GM12878 (cell line): ENCODE measurements around the gene TCF20. TPM values are rescaled to one million over a fixed set of nuclear protein-coding genes. Genes with fewer than 3 reads are reported as not detected.

Source experiments
- ATAC-seq: fragments of 200-7000 bp; cut with Tn5 transposase; 3 replicates; pipeline ENCODE4 v1.9.1; 2020; ENCODE audit warnings: mild to moderate bottlenecking, moderate library complexity
- BruUV-seq: library from RNA; stranded (reverse); fragments of 400-500 nt; replicated peaks from 2 replicates; lab custom pipeline; 2021; lab: Mats Ljungman, UMichigan
- CTCF ChIA-PET: fragments of 300-600 bp; sonication (Branson Sonifier 250); formaldehyde crosslinking; extraction: SDS; loops from one replicate; lab custom pipeline; 2021; ENCODE audit warnings: inconsistent platforms; lab: Yijun Ruan, JAX
- POLR2A ChIA-PET: fragments of 350-600 bp; formaldehyde crosslinking; extraction: SDS; loops from one replicate; lab custom pipeline; 2021; ENCODE audit warnings: inconsistent platforms; lab: Charles Lee
- RAD21 ChIA-PET: fragments of 300-600 bp; sonication (Branson Sonifier 250); formaldehyde crosslinking; loops from one replicate; lab custom pipeline; 2023; ENCODE audit warnings: antibody characterized with exemption; ENCODE audit not compliant: unreplicated experiment; lab: Charles Lee
- SMC1A ChIA-PET: fragments of 300-600 bp; sonication (Branson Sonifier 250); formaldehyde crosslinking; loops from one replicate; lab custom pipeline; 2023; ENCODE audit not compliant: unreplicated experiment, uncharacterized antibody; lab: Charles Lee
- DNase-seq: peaks from one replicate; pipeline ENCODE4 v3.0.0-alpha.2; 2011; ENCODE audit warnings: low read depth, low spot score
- FAIRE-seq: peaks from 3 replicates; lab custom pipeline; 2011; peaks lifted over from hg19 to GRCh38; lab: Jason Lieb, UNC
- H2AFZ ChIP-seq: 2 replicates; pipeline ENCODE4 v1.6.0; 2011; ENCODE audit warnings: low read depth, low read length, control low read depth; ENCODE audit not compliant: control insufficient read depth
- H3K27ac ChIP-seq: 2 replicates; pipeline ENCODE4 v1.5.1; 2011; ENCODE audit warnings: control low read depth; ENCODE audit not compliant: control insufficient read depth, insufficient read depth
- H3K27me3 ChIP-seq, 2 experiments: replicated peaks in 1 of 2; 2 replicates each; pipeline versions ENCODE4 v1.6.0 to v1.6.1; 2011; ENCODE audit warnings: low read length in 1 of 2; ENCODE audit not compliant: control insufficient read depth in 2 of 2, insufficient read depth in 2 of 2
- H3K36me3 ChIP-seq, 2 experiments: 2 replicates each; pipeline ENCODE4 v1.5.1; 2011; ENCODE audit warnings: low read length in 1 of 2; ENCODE audit not compliant: control insufficient read depth in 2 of 2, insufficient read depth in 2 of 2
- H3K4me1 ChIP-seq: 2 replicates; pipeline ENCODE4 v1.6.1; 2011; ENCODE audit warnings: mild to moderate bottlenecking, low read length, moderate library complexity, mixed read lengths; ENCODE audit not compliant: control insufficient read depth, insufficient read depth
- H3K4me2 ChIP-seq: 2 replicates; pipeline ENCODE4 v1.6.0; 2011; ENCODE audit warnings: control low read depth; ENCODE audit not compliant: control insufficient read depth, insufficient read depth
- H3K4me3 ChIP-seq: fragments of 200-600 bp; sonication (generic); 2 replicates; pipeline ENCODE4 v1.5.1; 2016
- H3K79me2 ChIP-seq: 2 replicates; pipeline ENCODE4 v1.6.0; 2011; ENCODE audit warnings: low read length; ENCODE audit not compliant: control insufficient read depth, insufficient read depth
- H3K9ac ChIP-seq: 2 replicates; pipeline ENCODE4 v1.8.0; 2011; ENCODE audit warnings: low read length, control low read depth, mixed read lengths; ENCODE audit not compliant: control insufficient read depth, insufficient read depth
- H3K9me3 ChIP-seq: replicated peaks from 3 replicates; pipeline ENCODE4 v1.5.1; 2011; ENCODE audit warnings: mild to moderate bottlenecking, low read length; ENCODE audit not compliant: control insufficient read depth, insufficient read depth
- H4K20me1 ChIP-seq: 2 replicates; pipeline ENCODE4 v1.6.0; 2011; ENCODE audit not compliant: control insufficient read depth, insufficient read depth
- DPF2 ChIP-seq: fragments of 450-650 bp; IDR thresholded peaks from 2 replicates; pipeline ENCODE4 v1.6.1; 2017; ENCODE audit warnings: mild to moderate bottlenecking
- EP300 ChIP-seq, 2 experiments: fragments of 150-350 bp in 1 of 2; IDR thresholded peaks; 2 replicates each; pipeline ENCODE4 v1.6.1; 2011 to 2012; ENCODE audit warnings: low read depth in 2 of 2, low read length in 2 of 2, borderline replicate concordance in 1 of 2, improper control_type of control experiment in 1 of 2, inconsistent platforms in 1 of 2; ENCODE audit not compliant: control insufficient read depth in 1 of 2
- FOS ChIP-seq: IDR thresholded peaks from 3 replicates; pipeline ENCODE4 v1.6.1; 2011; ENCODE audit warnings: borderline replicate concordance; ENCODE audit not compliant: insufficient read length; ENCODE audit errors: extremely low read depth
- IRF5 ChIP-seq: fragments of 450-650 bp; IDR thresholded peaks from 2 replicates; pipeline ENCODE4 v1.6.1; 2017; ENCODE audit warnings: borderline replicate concordance
- MYC ChIP-seq: IDR thresholded peaks from 2 replicates; pipeline ENCODE4 v1.6.1; 2011; ENCODE audit warnings: mild to moderate bottlenecking, low read length, moderate library complexity, inconsistent platforms; ENCODE audit not compliant: insufficient read depth, insufficient replicate concordance, insufficient read length, severe bottlenecking
- NFYA ChIP-seq: IDR thresholded peaks from 2 replicates; pipeline ENCODE4 v1.6.1; 2011; ENCODE audit warnings: low read depth, mild to moderate bottlenecking, low read length, improper control_type of control experiment, borderline replicate concordance
- PAX5 ChIP-seq: IDR thresholded peaks from 2 replicates; pipeline ENCODE4 v1.6.1; 2011; ENCODE audit warnings: low read depth, low read length, borderline replicate concordance
- PKNOX1 ChIP-seq: fragments of 450-650 bp; IDR thresholded peaks from 2 replicates; pipeline ENCODE4 v1.6.1; 2016; ENCODE audit warnings: mild to moderate bottlenecking
- POLR2AphosphoS5 ChIP-seq: IDR thresholded peaks from 2 replicates; pipeline ENCODE4 v1.6.1; 2011; ENCODE audit warnings: mild to moderate bottlenecking, low read length, inconsistent platforms
- RFX5 ChIP-seq: IDR thresholded peaks from 2 replicates; pipeline ENCODE4 v1.6.1; 2011; ENCODE audit warnings: low read depth, low read length, improper control_type of control experiment
- SKIL ChIP-seq: fragments of 450-650 bp; IDR thresholded peaks from 2 replicates; pipeline ENCODE4 v1.6.1; 2017; ENCODE audit warnings: mild to moderate bottlenecking, low read depth, inconsistent platforms; ENCODE audit not compliant: poor library complexity, severe bottlenecking
- TAF1 ChIP-seq: IDR thresholded peaks from 2 replicates; pipeline ENCODE4 v1.6.1; 2011; ENCODE audit warnings: mild to moderate bottlenecking, low read depth, low read length, borderline replicate concordance
- TARDBP ChIP-seq: IDR thresholded peaks from 2 replicates; pipeline ENCODE4 v1.6.1; 2016; ENCODE audit warnings: borderline replicate concordance
- TCF3 ChIP-seq: IDR thresholded peaks from 2 replicates; pipeline ENCODE4 v1.6.1; 2012; ENCODE audit warnings: low read depth, mild to moderate bottlenecking, low read length, borderline replicate concordance; ENCODE audit not compliant: insufficient read depth
- WRNIP1 ChIP-seq: IDR thresholded peaks from 2 replicates; pipeline ENCODE4 v1.6.1; 2011; ENCODE audit warnings: low read depth, low read length, improper control_type of control experiment, borderline replicate concordance
- ZNF207 ChIP-seq: fragments of 450-650 bp; IDR thresholded peaks from 2 replicates; pipeline ENCODE4 v1.6.1; 2014; ENCODE audit warnings: antibody characterized with exemption, mild to moderate bottlenecking, borderline replicate concordance
- WGBS: methylation state at CpG from one replicate; pipeline ENCODE4 v1.1.6; 2016; ENCODE audit warnings: low lambda C conversion rate; ENCODE audit not compliant: insufficient replicate concordance, insufficient coverage; ENCODE audit errors: missing lambda C conversion rate; 5-methylcytosine and 5-hydroxymethylcytosine counted together
- in situ Hi-C: fragments of 300-500 bp; cut with MboI; formaldehyde crosslinking; loops from 9 replicates; pipeline ENCODE4 v1.14.3; 2018; ENCODE audit warnings: mixed read lengths
- intact Hi-C: fragments of 100-400 bp; cut with micrococcal nuclease; formaldehyde crosslinking; loops from one replicate; pipeline ENCODE4 v1.14.2; 2022; ENCODE audit not compliant: unreplicated experiment
- polyA plus RNA-seq, 11 experiments: library from polyadenylated mRNA; depleted of rRNA in 4 of 11; unstranded in 6 of 11; stranded (reverse) in 5 of 11; fragments of >200 nt; fragmentation: Nextera tagmentation in 4 of 11; fragmentation: Illumina TruSeq in 1 of 11; extraction: Ambion mirVana in 4 of 11; extraction: Trizol in 1 of 11; gene quantifications; 1 replicate in 1 of 11; 2 replicates in 10 of 11; pipeline versions ENCODE4 v1.2.1 to v1.2.3, GENCODE V29; 2011 to 2016; ENCODE audit warnings: inconsistent platforms in 2 of 11, missing spikeins in 2 of 11, low read depth in 1 of 11
- total RNA-seq, 4 experiments: library from RNA; depleted of rRNA in 3 of 4; stranded (reverse); fragments of >200 nt in 3 of 4; fragmentation: Illumina TruSeq in 1 of 4; extraction: Trizol in 1 of 4; gene quantifications; 2 replicates each; pipeline versions ENCODE4 v1.2.1 to v1.2.3, GENCODE V29; 2013 to 2021

Gene TCF20
- total and polyA plus RNA-seq, 10 of the 15 experiments (the other 5 are each of a cell fraction or from before 2014, with no cell fraction given), result 0.64 to 52.9 (median 22.6) TPM

GRCh38 chr22:42281284-42281683, 10.8 kb upstream of the TCF20 start:
- Histone ChIP-seq H2AFZ (no peak overlapping the region), H3K4me3 (no peak overlapping the region), H3K27ac (no peak overlapping the region)
- POLR2A ChIA-PET, result interaction anchor here (0.7 to 2.7 kb wide), 3 partner anchors 16 to 155 kb away, joined by 3 to 7 read pairs (median 4); no protein-coding TSS in a partner anchor
- 82% methylated on average over 10 of the region's 10 CpGs for WGBS
- TF ChIP-seq DPF2 (no peak), RFX5 (no peak), PAX5 (no peak), POLR2AphosphoS5 (no peak), ZNF207 (no peak), EP300 (IDR thresholded peaks at IDR 0.05; ENCODE audit: borderline replicate concordance in 1 of 2, control insufficient read depth in 1 of 2, low read depth in 2 of 2, low read length in 2 of 2) (no peak), TCF3 (no peak), FOS (no peak), MYC (no peak), TAF1 (no peak), WRNIP1 (no peak), SKIL (no peak), TARDBP (no peak), PKNOX1 (no peak), NFYA (no peak), IRF5 (no peak)
- TF ChIP-seq, all 136 proteins: peak for 0
- Histone ChIP-seq H4K20me1 (no peaks in the 10 kb centered on the region), H3K4me2 (no peak overlapping the region), H3K79me2 (no peaks in the 10 kb centered on the region), H3K27me3 (peaks cover 5 to 7% of the 10 kb centered on the region in 2 experiments), H3K36me3 (no peaks in the 10 kb centered on the region), H3K9ac (no peak overlapping the region), H3K4me1 (peaks cover 21% of the 10 kb centered on the region), H3K9me3 (no peaks in the 10 kb centered on the region)
- ATAC-seq (no peak), FAIRE-seq (no peak), DNase-seq (no peak)
- ChIA-PET CTCF (interaction anchor here (0.9 to 2.6 kb wide), 3 partner anchors 9 to 156 kb away, joined by 4 to 15 read pairs (median 5); no protein-coding TSS in a partner anchor), SMC1A (interaction anchor here (1.4 to 2.2 kb wide), 2 partner anchors 108 to 154 kb away, joined by 4 to 14 read pairs; no protein-coding TSS in a partner anchor), RAD21 (interaction anchor here (0.6 to 1.2 kb wide), 5 partner anchors 82 to 193 kb away, joined by 3 to 6 read pairs (median 4); no protein-coding TSS in a partner anchor)
- no TSS peak for BruUV-seq
- intact Hi-C loops, result no loop called here
- in situ Hi-C loops, result no loop called here
